HCT116 (cell line): ENCODE measurements around the gene COBL. TPM values are rescaled to one million over a fixed set of nuclear protein-coding genes. Genes with fewer than 3 reads are reported as not detected.

Source experiments
- ATAC-seq: fragments of 200-7000 bp; cut with Tn5 transposase; 2 replicates; pipeline ENCODE4 v1.9.1; 2020; ENCODE audit warnings: mild to moderate bottlenecking, moderate library complexity
- BruUV-seq: library from RNA; stranded (reverse); fragments of 400-500 nt; replicated peaks from 2 replicates; lab custom pipeline; 2021; lab: Mats Ljungman, UMichigan
- CTCF ChIA-PET: fragments of 300-600 bp; sonication (Branson Sonifier 250); formaldehyde crosslinking; loops from one replicate; lab custom pipeline; 2021; ENCODE audit warnings: antibody characterized with exemption; lab: Charles Lee
- POLR2A ChIA-PET: fragments of 300-600, 350-600 bp; sonication (Branson Sonifier 250); formaldehyde crosslinking; loops from one replicate; lab custom pipeline; 2021; ENCODE audit warnings: antibody characterized with exemption; lab: Charles Lee
- RAD21 ChIA-PET, 2 experiments: fragments of 300-600 bp; sonication (Branson Sonifier 250); formaldehyde crosslinking; loops; one replicate each; lab custom pipeline; 2023; ENCODE audit warnings: low total read pairs in 2 of 2; ENCODE audit not compliant: uncharacterized antibody in 2 of 2, unreplicated experiment in 2 of 2, low non-redundant PET in 1 of 2; lab: Charles Lee
- DNase-seq: peaks from one replicate; pipeline ENCODE4 v3.0.0-alpha.2; 2010; ENCODE audit warnings: low read depth, low spot score
- H2AFZ ChIP-seq: fragments of 200-600 bp; shearing (Covaris generic), sonication (generic); 2 replicates; pipeline ENCODE4 v1.6.1; 2017; ENCODE audit warnings: low read depth, mixed run types, mixed read lengths, antibody characterized with exemption, low read length; ENCODE audit not compliant: poor library complexity, severe bottlenecking
- H3K27ac ChIP-seq: 2 replicates; pipeline ENCODE4 v1.5.1; 2012; ENCODE audit warnings: low read depth, low read length
- H3K27me3 ChIP-seq: fragments of 200-600 bp; sonication (generic); 2 replicates; pipeline ENCODE4 v1.6.1; 2016; ENCODE audit warnings: mixed run types, low read length, mixed read lengths; ENCODE audit not compliant: insufficient read depth
- H3K36me3 ChIP-seq, 2 experiments: fragments of 200-500 bp in 1 of 2; fragments of 200-600 bp in 1 of 2; sonication (Bioruptor generic) in 1 of 2; sonication (generic) in 1 of 2; 2 replicates each; pipeline versions ENCODE4 v1.5.1 to v1.6.1; 2014 to 2016; ENCODE audit warnings: low read length in 2 of 2, inconsistent platforms in 1 of 2, mixed read lengths in 1 of 2, mixed run types in 1 of 2; ENCODE audit not compliant: insufficient read depth in 2 of 2, control insufficient read depth in 1 of 2
- H3K4me1 ChIP-seq, 2 experiments: fragments of 200-600 bp in 1 of 2; sonication (generic) in 1 of 2; 2 replicates each; pipeline versions ENCODE4 v1.5.1 to v1.6.1; 2012 to 2017; ENCODE audit warnings: low read length in 2 of 2, inconsistent platforms in 1 of 2, mild to moderate bottlenecking in 1 of 2, mixed read lengths in 1 of 2, mixed run types in 1 of 2, moderate library complexity in 1 of 2; ENCODE audit not compliant: insufficient read depth in 2 of 2, control insufficient read depth in 1 of 2
- H3K4me2 ChIP-seq: fragments of 200-600 bp; sonication (generic); 2 replicates; pipeline ENCODE4 v1.6.1; 2017; ENCODE audit warnings: mixed run types, low read length, mixed read lengths
- H3K4me3 ChIP-seq, 2 experiments: fragments of 200-600 bp in 1 of 2; sonication (generic) in 1 of 2; replicated peaks in 1 of 2; 2 replicates each; pipeline ENCODE4 v1.5.1; 2011 to 2016; ENCODE audit warnings: low read length in 2 of 2, control low read depth in 1 of 2, low read depth in 1 of 2, mild to moderate bottlenecking in 1 of 2, mixed read lengths in 1 of 2, mixed run types in 1 of 2
- H3K79me2 ChIP-seq: fragments of 200-600 bp; sonication (generic); 2 replicates; pipeline ENCODE4 v1.6.1; 2017; ENCODE audit warnings: mild to moderate bottlenecking, mixed run types, low read length, moderate library complexity, mixed read lengths; ENCODE audit not compliant: insufficient read depth
- H3K9ac ChIP-seq: fragments of 200-600 bp; sonication (generic); 2 replicates; pipeline ENCODE4 v1.6.1; 2016; ENCODE audit warnings: low read length, mixed read lengths
- H3K9me2 ChIP-seq: fragments of 200-600 bp; sonication (generic), shearing (Covaris generic); 2 replicates; pipeline ENCODE4 v1.6.1; 2017; ENCODE audit warnings: mixed run types, mild to moderate bottlenecking, moderate library complexity; ENCODE audit not compliant: insufficient read depth
- H3K9me3 ChIP-seq, 2 experiments: fragments of 200-500 bp in 1 of 2; fragments of 200-600 bp in 1 of 2; sonication (Bioruptor generic) in 1 of 2; sonication (generic) in 1 of 2; 2 replicates each; pipeline ENCODE4 v1.6.1; 2014 to 2017; ENCODE audit warnings: low read length in 2 of 2, mixed read lengths in 2 of 2, inconsistent platforms in 1 of 2, low read depth in 1 of 2, mild to moderate bottlenecking in 1 of 2, mixed run types in 1 of 2, moderate library complexity in 1 of 2; ENCODE audit not compliant: control insufficient read depth in 1 of 2, insufficient read depth in 1 of 2
- H4K20me1 ChIP-seq: fragments of 200-600 bp; sonication (generic), shearing (Covaris generic); 2 replicates; pipeline ENCODE4 v1.6.1; 2017; ENCODE audit warnings: mixed run types, mild to moderate bottlenecking, moderate library complexity; ENCODE audit not compliant: insufficient read depth
- ATF3 ChIP-seq: IDR thresholded peaks from 2 replicates; pipeline ENCODE4 v1.6.1; 2012
- CBX3 ChIP-seq: IDR thresholded peaks from 2 replicates; pipeline ENCODE4 v1.6.1; 2012; ENCODE audit warnings: low read depth
- CTCF ChIP-seq, 3 experiments: fragments of 200-600 bp in 1 of 3; sonication (generic) in 1 of 3; IDR thresholded peaks in 2 of 3; conservative IDR thresholded peaks in 1 of 3; 2 replicates each; pipeline ENCODE4 v1.5.1; 2012 to 2017; ENCODE audit warnings: low read depth in 2 of 3, low read length in 2 of 3, antibody characterized with exemption in 1 of 3, borderline replicate concordance in 1 of 3, control low read depth in 1 of 3, mild to moderate bottlenecking in 1 of 3, mixed read lengths in 1 of 3, mixed run types in 1 of 3, moderate library complexity in 1 of 3; ENCODE audit not compliant: insufficient read depth in 1 of 3
- EGR1 ChIP-seq: IDR thresholded peaks from 2 replicates; pipeline ENCODE4 v1.6.1; 2012; ENCODE audit warnings: low read depth
- ELF1 ChIP-seq: IDR thresholded peaks from 2 replicates; pipeline ENCODE4 v1.6.1; 2012; ENCODE audit warnings: low read depth, borderline replicate concordance
- FOSL1 ChIP-seq: IDR thresholded peaks from 2 replicates; pipeline ENCODE4 v1.6.1; 2012; ENCODE audit warnings: low read depth
- JUND ChIP-seq: IDR thresholded peaks from 2 replicates; pipeline ENCODE4 v1.6.1; 2012
- MAX ChIP-seq: IDR thresholded peaks from 2 replicates; pipeline ENCODE4 v1.6.1; 2012
- POLR2A ChIP-seq: IDR thresholded peaks from 2 replicates; pipeline ENCODE4 v1.7.0; 2011; ENCODE audit warnings: borderline replicate concordance; ENCODE audit not compliant: insufficient read depth, insufficient read length; ENCODE audit errors: extremely low read depth
- POLR2AphosphoS5 ChIP-seq: IDR thresholded peaks from 2 replicates; pipeline ENCODE4 v1.6.1; 2011; ENCODE audit warnings: mild to moderate bottlenecking, low read depth, low read length, moderate library complexity
- SIN3A ChIP-seq: IDR thresholded peaks from 2 replicates; pipeline ENCODE4 v1.6.1; 2012; ENCODE audit warnings: low read depth
- SP1 ChIP-seq: IDR thresholded peaks from 2 replicates; pipeline ENCODE4 v1.6.1; 2012; ENCODE audit warnings: low read depth
- SRF ChIP-seq: IDR thresholded peaks from 2 replicates; pipeline ENCODE4 v1.6.1; 2012; ENCODE audit warnings: low read depth
- ZFX ChIP-seq: fragments of 450-650 bp; IDR thresholded peaks from 2 replicates; pipeline ENCODE4 v1.6.1; 2017
- ZNF274 ChIP-seq: fragments of 200-500 bp; sonication (Bioruptor generic); IDR thresholded peaks from 2 replicates; pipeline ENCODE4 v1.6.1; 2014; ENCODE audit warnings: mild to moderate bottlenecking, low read depth, low read length, inconsistent platforms
- intact Hi-C: fragments of 100-400 bp; cut with micrococcal nuclease; formaldehyde crosslinking; loops from 2 replicates; pipeline ENCODE4 v1.10.0; 2022
- total RNA-seq: library from RNA; stranded (reverse); gene quantifications from one replicate; pipeline ENCODE4 v1.2.1, GENCODE V29; 2021; ENCODE audit not compliant: unreplicated experiment
- TF ChIP-seq, protein P1 (sequence below): IDR thresholded peaks from 2 replicates; pipeline ENCODE4 v1.6.1; 2011; ENCODE audit warnings: mild to moderate bottlenecking, low read length, moderate library complexity; ENCODE audit not compliant: insufficient replicate concordance; ENCODE audit errors: extremely low read depth

Gene COBL
- total RNA-seq, 1 experiment from 2014 or later, result 19.3 TPM

DNA sequence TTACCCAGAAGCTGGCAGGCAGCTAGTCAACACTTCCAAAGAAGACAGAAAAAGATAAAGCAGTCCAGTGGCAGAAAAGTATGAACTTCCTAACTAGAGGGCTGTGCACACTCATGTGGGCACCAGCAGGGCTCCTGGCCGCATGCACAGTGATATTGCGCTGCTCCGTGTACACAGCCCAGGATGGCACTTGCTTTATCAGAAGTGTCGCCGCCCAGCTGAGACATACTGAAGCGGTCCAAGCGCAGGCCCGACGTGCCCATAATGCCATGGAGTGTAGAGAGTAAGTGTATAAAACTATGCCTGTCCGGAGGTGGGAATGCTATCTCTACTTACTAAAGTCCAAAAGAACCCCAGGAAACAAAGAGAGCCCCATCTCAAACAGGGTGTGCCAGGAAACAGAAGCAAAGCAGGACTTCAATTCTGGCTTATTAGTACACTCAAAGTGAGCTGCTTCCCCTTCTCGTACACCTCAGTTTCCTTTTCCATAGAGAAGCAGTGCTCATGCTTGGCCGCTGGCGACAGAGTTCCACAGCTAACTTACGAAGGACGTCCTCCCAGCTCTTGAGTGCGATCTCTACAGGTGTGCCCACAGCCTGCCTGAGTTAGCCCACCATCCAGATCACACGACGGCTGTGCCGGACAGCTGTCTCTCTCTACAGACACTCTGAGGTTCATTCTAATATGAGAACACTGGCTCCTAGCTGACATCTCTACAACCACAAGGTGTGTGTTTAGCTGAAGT lies 234.3 kb downstream of the COBL start:
- no peak for ATAC-seq
- no peak overlapping the region for H3K4me3 ChIP-seq
- no peak overlapping the region for H3K27ac ChIP-seq
- no peaks in the 10 kb centered on the region for H3K27me3 ChIP-seq
- no peaks in the 10 kb centered on the region for H3K9me3 ChIP-seq
- no peaks in the 10 kb centered on the region for H3K36me3 ChIP-seq
- TF ChIP-seq ELF1, result no peak
- TF ChIP-seq ZNF274, result no peak
- TF ChIP-seq JUND, result no peak
- TF ChIP-seq EGR1, result no peak
- no peak for TF ChIP-seq SIN3A
- TF ChIP-seq CBX3, result no peak
- TF ChIP-seq POLR2A, result no peak
- no peak for TF ChIP-seq MAX
- TF ChIP-seq FOSL1, result no peak
- TF ChIP-seq, all 23 proteins: peak for 0
- ChIA-PET POLR2A (no interaction called here), RAD21 (no interaction called here), CTCF (no interaction called here)
- H2AFZ ChIP-seq, result no peak overlapping the region
- no peaks in the 10 kb centered on the region for H3K4me1 ChIP-seq
- no peaks in the 10 kb centered on the region for H3K9me2 ChIP-seq
- H3K79me2 ChIP-seq, result no peaks in the 10 kb centered on the region
- intact Hi-C loops, result no loop called here
- no TSS peak for BruUV-seq
- no peak overlapping the region for H3K9ac ChIP-seq
- H3K4me2 ChIP-seq, result no peak overlapping the region
- H4K20me1 ChIP-seq, result no peaks in the 10 kb centered on the region
- no peak for DNase-seq

DNA sequence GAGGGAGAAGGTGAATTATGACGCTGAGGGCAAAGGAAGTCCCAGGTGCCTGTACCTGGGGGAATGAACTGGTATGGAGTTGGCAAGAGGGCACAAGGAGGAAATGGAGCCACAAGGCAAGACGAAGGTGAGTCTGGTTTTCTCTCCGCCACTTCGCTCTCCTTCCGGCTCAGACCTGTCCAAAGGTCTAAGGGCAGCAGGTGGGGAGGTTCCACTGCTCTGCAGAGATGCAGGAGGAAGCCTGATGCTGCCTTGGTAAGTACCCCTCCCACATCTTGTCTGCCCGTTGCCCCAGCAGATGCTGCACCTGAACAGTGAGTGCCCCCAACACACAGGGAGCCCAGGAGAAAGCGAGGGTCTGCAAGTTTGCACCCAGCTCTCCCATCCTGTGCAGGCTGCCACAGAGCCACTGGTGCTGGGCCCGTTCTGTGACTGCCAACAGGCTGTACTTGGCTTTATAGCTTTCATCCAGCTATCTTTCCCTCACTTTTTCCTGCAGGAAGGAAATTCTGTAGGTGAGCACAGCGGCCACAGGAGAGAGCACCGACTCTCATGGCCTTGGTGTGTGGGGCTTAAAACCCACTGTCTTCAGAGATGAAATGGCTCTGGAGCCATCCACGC lies 235.2 kb downstream of the COBL start:
- intact Hi-C loops, result no loop called here
- Histone ChIP-seq H3K4me3 (no peak overlapping the region), H3K27ac (no peak overlapping the region), H3K4me1 (no peaks in the 10 kb centered on the region), H3K9ac (no peak overlapping the region), H2AFZ (no peak overlapping the region), H3K36me3 (no peaks in the 10 kb centered on the region), H3K9me3 (no peaks in the 10 kb centered on the region), H3K79me2 (no peaks in the 10 kb centered on the region), H4K20me1 (no peaks in the 10 kb centered on the region), H3K27me3 (no peaks in the 10 kb centered on the region), H3K4me2 (no peak overlapping the region), H3K9me2 (no peaks in the 10 kb centered on the region)
- ChIA-PET RAD21 (no interaction called here), CTCF (no interaction called here), POLR2A (no interaction called here)
- DNase-seq, result no peak
- ATAC-seq, result no peak
- BruUV-seq, result no TSS peak
- TF ChIP-seq MAX (no peak), FOSL1 (no peak), ZNF274 (no peak), SRF (no peak), CTCF (IDR thresholded peaks at IDR 0.05 in 2 of 3, conservative IDR thresholded peaks at IDR 0.05 in 1 of 3; ENCODE audit: borderline replicate concordance in 1 of 3, insufficient read depth in 1 of 3, low read depth in 2 of 3, low read length in 2 of 3) (no peak), ZFX (no peak), EGR1 (no peak), ELF1 (no peak), SP1 (no peak), POLR2AphosphoS5 (no peak), ATF3 (no peak)
- TF ChIP-seq, protein P1, sequence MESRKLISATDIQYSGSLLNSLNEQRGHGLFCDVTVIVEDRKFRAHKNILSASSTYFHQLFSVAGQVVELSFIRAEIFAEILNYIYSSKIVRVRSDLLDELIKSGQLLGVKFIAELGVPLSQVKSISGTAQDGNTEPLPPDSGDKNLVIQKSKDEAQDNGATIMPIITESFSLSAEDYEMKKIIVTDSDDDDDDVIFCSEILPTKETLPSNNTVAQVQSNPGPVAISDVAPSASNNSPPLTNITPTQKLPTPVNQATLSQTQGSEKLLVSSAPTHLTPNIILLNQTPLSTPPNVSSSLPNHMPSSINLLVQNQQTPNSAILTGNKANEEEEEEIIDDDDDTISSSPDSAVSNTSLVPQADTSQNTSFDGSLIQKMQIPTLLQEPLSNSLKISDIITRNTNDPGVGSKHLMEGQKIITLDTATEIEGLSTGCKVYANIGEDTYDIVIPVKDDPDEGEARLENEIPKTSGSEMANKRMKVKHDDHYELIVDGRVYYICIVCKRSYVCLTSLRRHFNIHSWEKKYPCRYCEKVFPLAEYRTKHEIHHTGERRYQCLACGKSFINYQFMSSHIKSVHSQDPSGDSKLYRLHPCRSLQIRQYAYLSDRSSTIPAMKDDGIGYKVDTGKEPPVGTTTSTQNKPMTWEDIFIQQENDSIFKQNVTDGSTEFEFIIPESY, result no peak
